Mesenteric fat pad (tissue), 1 donor: ENCODE results near the gene ARHGAP1. TPM values are rescaled to one million over a fixed set of nuclear protein-coding genes. Genes with fewer than 3 reads are reported as not detected.

Source experiments
- DNase-seq: peaks from one replicate; pipeline ENCODE4 v3.0.0-alpha.2; 2020; ENCODE audit warnings: low spot score
- long read RNA-seq: library from polyadenylated mRNA; unstranded; transcript quantifications from one replicate; pipeline ENCODE4 v2.0.0, GENCODE V29; 2020
- total RNA-seq: library from RNA; stranded (reverse); fragmentation: NEBNext Ultra II Directional; extraction: Animal tissue kit (Norgen Biotek cat#: 25700); gene quantifications from one replicate; pipeline ENCODE4 v1.2.1, GENCODE V29; 2021
- donor health status: DM: yes; HTN: yes; CAD: no.

The ARHGAP1 gene
- 103 TPM for total RNA-seq
- long read RNA-seq, transcript ARHGAP1-207 (4 exons, 901 nt) = major isoform, 5 of 42 reads
- long read RNA-seq, partial matches to known transcripts = 4 of 42 reads
- long read RNA-seq, other reads (novel, unspliced or antisense) = 30 of 42 reads

GRCh38 chr11:46700241-46701077, at the start of gene ARHGAP1, which contains the start of gene ZNF408:
Gene ARHGAP1 (minus strand): TSS chr11:46700619. CDS start chr11:46696107, 4,512 bp downstream.
Gene ZNF408 (plus strand): TSS chr11:46701031. CDS start chr11:46701048, 17 bp downstream.
- DNase-seq = peak; percentile 99

- peak; percentile 68 for DNase-seq
Observed at GRCh38 chr11:46747150-46747549, 46.7 kb upstream of the ARHGAP1 start.

GRCh38 chr11:46745995-46746394, 45.6 kb upstream of the ARHGAP1 start:
- no peak for DNase-seq

GRCh38 chr11:46745328-46745727, 44.9 kb upstream of the ARHGAP1 start:
- no peak for DNase-seq

- peak; percentile 47 for DNase-seq
Observed at GRCh38 chr11:46743693-46744339, 43.4 kb upstream of the ARHGAP1 start.

GRCh38 chr11:46743043-46743442, 42.6 kb upstream of the ARHGAP1 start:
- no peak for DNase-seq

- no peak for DNase-seq
Observed at GRCh38 chr11:46741600-46742484, 41.4 kb upstream of the ARHGAP1 start.

- DNase-seq = peak; percentile 43
Observed at GRCh38 chr11:46738887-46739286, 38.5 kb upstream of the ARHGAP1 start.

GRCh38 chr11:46737699-46738098, 37.3 kb upstream of the ARHGAP1 start:
- peak; percentile 12 for DNase-seq

- no peak for DNase-seq
Observed at GRCh38 chr11:46736615-46737014, 36.2 kb upstream of the ARHGAP1 start.

GRCh38 chr11:46736146-46736545, 35.7 kb upstream of the ARHGAP1 start:
- no peak for DNase-seq

- DNase-seq = no peak
Observed at GRCh38 chr11:46733234-46733633, 32.8 kb upstream of the ARHGAP1 start.

GRCh38 chr11:46731545-46731944, 31.1 kb upstream of the ARHGAP1 start:
- no peak for DNase-seq

- no peak for DNase-seq
Observed at GRCh38 chr11:46729110-46730027, 28.9 kb upstream of the ARHGAP1 start.

- DNase-seq = no peak
Observed at GRCh38 chr11:46728659-46729040, 28.2 kb upstream of the ARHGAP1 start.

GRCh38 chr11:46727952-46728658, 27.7 kb upstream of the ARHGAP1 start:
- DNase-seq = no peak

- no peak for DNase-seq
Observed at GRCh38 chr11:46726206-46726862, 25.9 kb upstream of the ARHGAP1 start.

GRCh38 chr11:46725338-46726205, 25.2 kb upstream of the ARHGAP1 start:
- DNase-seq = no peak
